GM23248 (cell line): ENCODE measurements around the gene USP25.

Experiments used
- EZH2 ChIP-seq: fragments of 200-600 bp; sonication (generic); IDR thresholded peaks from 2 replicates; pipeline ENCODE4 v1.6.1; 2018; ENCODE audit warnings: antibody characterized with exemption, mild to moderate bottlenecking; ENCODE audit not compliant: insufficient read depth, poor library complexity, severe bottlenecking
- EZH2phosphoT487 ChIP-seq: fragments of 200-600 bp; sonication (generic); IDR thresholded peaks from 2 replicates; pipeline ENCODE4 v1.6.1; 2018; ENCODE audit warnings: antibody characterized with exemption, moderate library complexity, mild to moderate bottlenecking, low read depth; ENCODE audit not compliant: insufficient read depth

- TF ChIP-seq EZH2 (no peak), EZH2phosphoT487 (no peak)
Observed at GRCh38 chr21:15682977-15683376, 46.8 kb upstream of the USP25 start.
